H1 (cell line): Measurements from ENCODE around the gene CREB3L4. TPM values are rescaled to one million over a fixed set of nuclear protein-coding genes. Genes with fewer than 3 reads are reported as not detected.

ENCODE experiments used
- CTCF ChIA-PET: fragments of 300-600 bp; sonication (Branson Sonifier 250); formaldehyde crosslinking; loops from one replicate; lab custom pipeline; 2021; ENCODE audit not compliant: partially characterized antibody; lab: Charles Lee
- POLR2A ChIA-PET: fragments of 300-600 bp; sonication (Branson Sonifier 250); formaldehyde crosslinking; loops from one replicate; lab custom pipeline; 2021; ENCODE audit warnings: inconsistent platforms; ENCODE audit not compliant: partially characterized antibody; lab: Charles Lee
- DNase-seq, 2 experiments: peaks; one replicate each; pipeline versions ENCODE4 v3.0.0 to v3.0.0-alpha.2; 2010 to 2022; ENCODE audit warnings: low spot score in 2 of 2, low read depth in 1 of 2, mixed read lengths in 1 of 2
- FAIRE-seq: peaks from 2 replicates; lab custom pipeline; 2011; peaks lifted over from hg19 to GRCh38; lab: Jason Lieb, UNC
- H2AFZ ChIP-seq: 2 replicates; pipeline ENCODE4 v1.8.1; 2012; ENCODE audit warnings: low read length, inconsistent platforms
- H2AK5ac ChIP-seq: 2 replicates; pipeline ENCODE4 v1.6.1; 2013; ENCODE audit warnings: low read depth, low read length
- H2BK120ac ChIP-seq: replicated peaks from 2 replicates; pipeline ENCODE3; 2013; ENCODE audit warnings: low read depth, low read length, inconsistent platforms
- H2BK12ac ChIP-seq: 2 replicates; pipeline ENCODE4 v1.6.1; 2013; ENCODE audit warnings: low read depth, low read length
- H2BK15ac ChIP-seq: 2 replicates; pipeline ENCODE4 v1.6.1; 2013; ENCODE audit warnings: low read length
- H2BK20ac ChIP-seq: 2 replicates; pipeline ENCODE4 v1.6.1; 2013; ENCODE audit warnings: low read length
- H2BK5ac ChIP-seq: 2 replicates; pipeline ENCODE4 v1.6.1; 2013; ENCODE audit warnings: low read depth, low read length
- H3K14ac ChIP-seq: 2 replicates; pipeline ENCODE4 v1.6.1; 2013; ENCODE audit warnings: inconsistent platforms; ENCODE audit not compliant: insufficient read length
- H3K18ac ChIP-seq: 2 replicates; pipeline ENCODE4 v1.6.1; 2013; ENCODE audit warnings: low read length; ENCODE audit errors: extremely low read depth
- H3K23ac ChIP-seq: 2 replicates; pipeline ENCODE4 v1.6.1; 2013; ENCODE audit warnings: inconsistent platforms; ENCODE audit not compliant: insufficient read length
- H3K23me2 ChIP-seq: 2 replicates; pipeline ENCODE4 v1.6.1; 2013; ENCODE audit warnings: low read depth, low read length
- H3K27ac ChIP-seq: 2 replicates; pipeline ENCODE4 v1.6.1; 2011; ENCODE audit warnings: low read depth, low read length, inconsistent platforms
- H3K27me3 ChIP-seq, 4 experiments: replicated peaks in 1 of 4; 1 replicate in 1 of 4; 2 replicates in 3 of 4; pipeline versions ENCODE4 v1.6.1 to v1.8.1; 2011 to 2013; ENCODE audit warnings: low read length in 3 of 4, mild to moderate bottlenecking in 3 of 4, inconsistent platforms in 2 of 4, mixed read lengths in 2 of 4, moderate library complexity in 1 of 4; ENCODE audit not compliant: control insufficient read depth in 3 of 4, insufficient read depth in 3 of 4; ENCODE audit errors: extremely low read depth in 1 of 4
- H3K36me3 ChIP-seq, 4 experiments: 2 replicates each; pipeline versions ENCODE4 v1.6.1 to v1.8.1; 2011 to 2013; ENCODE audit warnings: mild to moderate bottlenecking in 4 of 4, low read length in 3 of 4, moderate library complexity in 2 of 4, control low read depth in 1 of 4, inconsistent platforms in 1 of 4; ENCODE audit not compliant: insufficient read depth in 4 of 4, control insufficient read depth in 2 of 4
- H3K4ac ChIP-seq: replicated peaks from 2 replicates; pipeline ENCODE3; 2013; ENCODE audit warnings: low read length, low read depth, mixed read lengths, inconsistent platforms; ENCODE audit not compliant: insufficient read length
- H3K4me1 ChIP-seq, 4 experiments: replicated peaks in 1 of 4; 1 replicate in 1 of 4; 2 replicates in 3 of 4; pipeline versions ENCODE4 v1.6.1 to v1.8.1; 2011 to 2013; ENCODE audit warnings: low read length in 3 of 4, inconsistent platforms in 2 of 4, mixed read lengths in 1 of 4; ENCODE audit not compliant: insufficient read depth in 4 of 4, control insufficient read depth in 3 of 4
- H3K4me2 ChIP-seq, 2 experiments: 2 replicates each; pipeline versions ENCODE4 v1.6.1 to v1.8.1; 2011 to 2013; ENCODE audit warnings: low read depth in 2 of 2, low read length in 2 of 2, control low read depth in 1 of 2, inconsistent platforms in 1 of 2, mild to moderate bottlenecking in 1 of 2; ENCODE audit not compliant: insufficient read depth in 1 of 2
- H3K4me3 ChIP-seq, 4 experiments: fragments of 200-600, 300-600 bp in 1 of 4; sonication (generic), shearing (Covaris generic), sonication (Bioruptor Twin) in 1 of 4; 2 replicates each; pipeline versions ENCODE4 v1.5.1 to v1.8.1; 2011 to 2016; ENCODE audit warnings: low read length in 4 of 4, low read depth in 3 of 4, control low read depth in 2 of 4, inconsistent platforms in 2 of 4, mild to moderate bottlenecking in 2 of 4, mixed read lengths in 1 of 4, moderate library complexity in 1 of 4; ENCODE audit not compliant: insufficient read depth in 2 of 4; ENCODE audit errors: extremely low read depth in 1 of 4
- H3K56ac ChIP-seq: replicated peaks from 2 replicates; pipeline ENCODE3; 2013; ENCODE audit warnings: low read depth, mild to moderate bottlenecking, mixed read lengths, low read length, inconsistent platforms; ENCODE audit not compliant: insufficient read length
- H3K79me1 ChIP-seq: 2 replicates; pipeline ENCODE4 v1.6.1; 2013; ENCODE audit warnings: low read depth, low read length, control low read depth
- H3K79me2 ChIP-seq, 2 experiments: 2 replicates each; pipeline versions ENCODE4 v1.6.1 to v1.8.1; 2012 to 2013; ENCODE audit warnings: low read length in 2 of 2, mild to moderate bottlenecking in 2 of 2, inconsistent platforms in 1 of 2; ENCODE audit not compliant: insufficient read depth in 2 of 2, control insufficient read depth in 1 of 2
- H3K9ac ChIP-seq, 4 experiments: replicated peaks in 1 of 4; 1 replicate in 1 of 4; 2 replicates in 3 of 4; pipeline versions ENCODE4 v1.6.1 to v1.8.1; 2011 to 2013; ENCODE audit warnings: low read depth in 3 of 4, low read length in 3 of 4, control low read depth in 2 of 4, mild to moderate bottlenecking in 2 of 4, moderate library complexity in 2 of 4, inconsistent platforms in 1 of 4; ENCODE audit errors: extremely low read depth in 1 of 4
- H3K9me3 ChIP-seq, 2 experiments: 2 replicates each; pipeline versions ENCODE4 v1.6.1 to v1.8.1; 2012 to 2013; ENCODE audit warnings: mild to moderate bottlenecking in 2 of 2, moderate library complexity in 2 of 2, control low read depth in 1 of 2, inconsistent platforms in 1 of 2, low read depth in 1 of 2, low read length in 1 of 2, mixed read lengths in 1 of 2; ENCODE audit not compliant: insufficient read depth in 2 of 2
- H4K20me1 ChIP-seq, 2 experiments: replicated peaks in 1 of 2; 2 replicates each; pipeline versions ENCODE3 to v1.8.1; 2011 to 2013; ENCODE audit warnings: inconsistent platforms in 2 of 2, low read length in 2 of 2, mild to moderate bottlenecking in 1 of 2; ENCODE audit not compliant: insufficient read depth in 2 of 2, control insufficient read depth in 1 of 2
- H4K5ac ChIP-seq: 2 replicates; pipeline ENCODE4 v1.6.1; 2013; ENCODE audit warnings: low read length, low read depth, mixed read lengths, inconsistent platforms; ENCODE audit not compliant: insufficient read length
- H4K8ac ChIP-seq: 2 replicates; pipeline ENCODE4 v1.8.0; 2013; ENCODE audit warnings: mild to moderate bottlenecking, moderate library complexity, low read length, inconsistent platforms; ENCODE audit not compliant: insufficient read depth; ENCODE audit errors: extremely low read depth
- H4K91ac ChIP-seq: replicated peaks from 2 replicates; pipeline ENCODE3; 2013; ENCODE audit warnings: low read length, mixed read lengths, inconsistent platforms; ENCODE audit not compliant: insufficient read length
- BCL11A ChIP-seq, 2 experiments: IDR thresholded peaks; one replicate each; pipeline ENCODE4 v1.6.1; 2011; ENCODE audit warnings: low read depth in 2 of 2, low read length in 2 of 2, mild to moderate bottlenecking in 2 of 2
- BRCA1 ChIP-seq: IDR thresholded peaks from 2 replicates; pipeline ENCODE4 v1.6.1; 2012; ENCODE audit warnings: low read depth, low read length, improper control_type of control experiment
- GTF2F1 ChIP-seq: IDR thresholded peaks from 2 replicates; pipeline ENCODE4 v1.6.1; 2012; ENCODE audit warnings: low read depth, low read length, improper control_type of control experiment, borderline replicate concordance
- JUN ChIP-seq: IDR thresholded peaks from 2 replicates; pipeline ENCODE4 v1.6.1; 2011; ENCODE audit warnings: low read depth, mild to moderate bottlenecking, improper control_type of control experiment, low read length
- PHF8 ChIP-seq: fragments of 200-600 bp; sonication (generic); conservative IDR thresholded peaks from 2 replicates; pipeline ENCODE4 v1.7.1; 2012; ENCODE audit warnings: low read depth, mild to moderate bottlenecking, inconsistent platforms, low read length, moderate library complexity
- RBBP5 ChIP-seq: IDR thresholded peaks from 2 replicates; pipeline ENCODE4 v1.7.1; 2012; ENCODE audit warnings: low read depth, mild to moderate bottlenecking, inconsistent platforms, low read length, moderate library complexity, borderline replicate concordance
- SAP30 ChIP-seq: fragments of 300-600 bp; sonication (generic); IDR thresholded peaks from 2 replicates; pipeline ENCODE4 v1.7.1; 2012; ENCODE audit warnings: low read length, moderate library complexity, mild to moderate bottlenecking, inconsistent platforms; ENCODE audit not compliant: insufficient read depth, insufficient replicate concordance
- SIN3A ChIP-seq, 2 experiments: IDR thresholded peaks in 1 of 2; conservative IDR thresholded peaks in 1 of 2; 2 replicates each; pipeline ENCODE4 v1.6.1; 2011 to 2012; ENCODE audit warnings: low read length in 2 of 2, improper control_type of control experiment in 1 of 2, low read depth in 1 of 2, mild to moderate bottlenecking in 1 of 2
- SP2 ChIP-seq: IDR thresholded peaks from 2 replicates; pipeline ENCODE4 v1.6.1; 2012; ENCODE audit warnings: mild to moderate bottlenecking, low read length, inconsistent platforms
- WGBS, 2 experiments: shearing (Covaris generic) in 1 of 2; methylation state at CpG; one replicate each; pipeline versions ENCODE4 v1.1.6 to v1.1.7; 2013 to 2015; ENCODE audit warnings: low lambda C conversion rate in 2 of 2, mixed read lengths in 2 of 2, inconsistent platforms in 1 of 2, low coverage in 1 of 2, missing lambda C conversion rate in 1 of 2; ENCODE audit not compliant: insufficient replicate concordance in 2 of 2, insufficient coverage in 1 of 2, insufficient read length in 1 of 2; ENCODE audit errors: extremely low coverage in 1 of 2, missing lambda C conversion rate in 1 of 2; 5-methylcytosine and 5-hydroxymethylcytosine counted together
- polyA plus RNA-seq, 7 experiments: library from polyadenylated mRNA; depleted of rRNA in 3 of 7; stranded (reverse) in 5 of 7; unstranded in 2 of 7; fragments of >200 nt in 5 of 7; fragments of 200-250 nt in 2 of 7; gene quantifications; 1 replicate in 5 of 7; 2 replicates in 1 of 7; 4 replicates in 1 of 7; pipeline versions ENCODE4 v1.2.1 to v1.2.3, GENCODE V29; 2011 to 2013; ENCODE audit warnings: missing spikeins in 2 of 7, mixed read lengths in 2 of 7
- total RNA-seq: library from RNA; stranded (reverse); fragmentation: NEBNext Ultra II Directional; extraction: Animal tissue kit (Norgen Biotek cat#: 25700); gene quantifications from 2 replicates; pipeline ENCODE4 v1.2.1, GENCODE V29; 2021

The CREB3L4 gene
- total and polyA plus RNA-seq, 2 of the 8 experiments (the other 6 are each of a cell fraction or from before 2014, with no cell fraction given) = 34.4 to 54.0 TPM

DNA sequence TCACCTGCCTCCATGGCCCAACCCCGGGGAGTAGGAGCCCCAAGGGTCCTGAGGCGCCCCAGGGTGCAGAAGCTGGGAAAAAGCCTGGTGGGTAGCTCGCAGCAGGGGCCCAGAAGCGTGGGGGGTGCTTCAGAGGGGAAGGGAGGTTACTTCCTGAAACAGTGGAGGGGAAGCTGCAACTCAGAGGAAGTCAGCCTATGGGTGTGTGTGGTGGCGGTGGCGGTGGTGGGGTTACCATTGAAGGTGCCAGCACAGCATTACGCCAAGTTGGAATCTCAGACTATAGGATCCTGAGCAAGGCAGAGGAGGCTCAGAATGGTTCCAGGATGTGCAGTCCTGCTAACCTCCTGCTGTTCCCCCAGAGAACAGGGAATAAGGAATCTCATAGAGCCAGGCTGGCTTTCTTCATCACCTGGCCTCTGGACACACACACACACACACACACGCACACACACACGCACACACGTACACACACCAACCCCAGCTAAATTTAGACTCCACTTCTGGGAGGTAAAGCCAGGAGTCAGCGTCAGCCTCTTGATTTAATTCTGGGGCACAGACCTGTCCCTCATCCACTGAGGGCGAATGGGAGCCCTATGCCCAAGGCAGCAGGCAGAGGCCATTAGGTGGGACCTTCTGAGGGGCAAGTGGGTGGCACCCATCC is 22.4 kb upstream of the CREB3L4 start:
- no peak for FAIRE-seq
- Histone ChIP-seq H2BK20ac (no peak overlapping the region), H2BK12ac (no peak overlapping the region), H3K4me2 (peak overlapping the region; percentile 69 to 89), H3K18ac (0 out of 2 replicates have a peak overlapping the region, but pooled peaks have one; percentile 48), H2AK5ac (no peak overlapping the region), H3K23me2 (peaks cover 6% of the 10 kb centered on the region; the same call in 1 of the 2 replicates), H3K23ac (no peak overlapping the region), H2AFZ (no peak overlapping the region), H3K4ac (no peak overlapping the region), H3K36me3 (peaks cover 6 to 23% (median 17%) of the 10 kb centered on the region in 4 experiments; a peak in 4 of 8 replicates)
- CTCF ChIA-PET = interaction anchor here (0.6 to 4.2 kb wide), 14 partner anchors 10 to 434 kb away, joined by 3 to 31 read pairs (median 4); partner anchors contain the start of genes CREB3L4 and CRTC2
- WGBS, 2 experiments = 64% methylated on average over 10 of the region's 12 CpGs; no CpG with 5 or more reads in 1 of the 2 experiments
- TF ChIP-seq GTF2F1 (no peak), BRCA1 (no peak), SAP30 (peak; percentile 21), SP2 (no peak), PHF8 (no peak), JUN (no peak), SIN3A (conservative IDR thresholded peaks at IDR 0.05 in 1 of 2, IDR thresholded peaks at IDR 0.05 in 1 of 2; ENCODE audit: low read depth in 1 of 2, low read length in 2 of 2) (no peak), BCL11A (IDR thresholded peaks at IDR 0.05; ENCODE audit: low read depth in 2 of 2, low read length in 2 of 2) (no peak), RBBP5 (no peak)
- TF ChIP-seq, all 59 proteins: peak for 1
- Histone ChIP-seq H4K5ac (peak overlapping the region; percentile 10), H3K27ac (no peak overlapping the region), H2BK15ac (no peak overlapping the region), H2BK5ac (peak overlapping the region; percentile 4; the same call in 1 of the 2 replicates), H2BK120ac (no peak overlapping the region), H4K20me1 (peaks cover 2 to 3% of the 10 kb centered on the region in 2 experiments), H4K8ac (no peak overlapping the region; the same call in 1 of the 2 replicates), H3K56ac (no peak overlapping the region), H3K9ac (peak overlapping the region in 3 of 4 experiments; percentile 22 to 79 (median 65); a peak in 6 of 7 replicates), H3K9me3 (no peaks in the 10 kb centered on the region), H3K27me3 (no peaks in the 10 kb centered on the region), H4K91ac (peak overlapping the region; percentile 39), H3K4me3 (peak overlapping the region; percentile 79 to 87 (median 80)), H3K4me1 (peaks cover 0 to 5% (median 2%) of the 10 kb centered on the region in 4 experiments; a peak in 2 of 7 replicates), H3K79me2 (peaks cover 0 to 18% of the 10 kb centered on the region in 2 experiments; a peak in 2 of 4 replicates), H3K79me1 (no peaks in the 10 kb centered on the region), H3K14ac (no peak overlapping the region)
- POLR2A ChIA-PET = interaction anchor here (0.7 to 11.4 kb wide), 12 partner anchors 11 to 148 kb away, joined by 3 to 75 read pairs (median 35); partner anchors contain the start of genes CREB3L4, CRTC2, GATAD2B and JTB
- no peak for DNase-seq
